Ishikawa (cell line): ENCODE data around the gene TLK1.

Experiments
- CEBPB ChIP-seq: IDR thresholded peaks from 2 replicates; pipeline ENCODE4 v1.6.1; 2012
- CREB1 ChIP-seq: IDR thresholded peaks from 2 replicates; pipeline ENCODE4 v1.6.1; 2012; ENCODE audit warnings: low read depth
- EGR1 ChIP-seq: IDR thresholded peaks from 2 replicates; pipeline ENCODE4 v1.6.1; 2012
- EP300 ChIP-seq: IDR thresholded peaks from 2 replicates; pipeline ENCODE4 v1.6.1; 2012; ENCODE audit warnings: borderline replicate concordance
- FOXM1 ChIP-seq: IDR thresholded peaks from 2 replicates; pipeline ENCODE4 v1.6.1; 2012; ENCODE audit warnings: low read depth, borderline replicate concordance
- NFIC ChIP-seq: IDR thresholded peaks from 2 replicates; pipeline ENCODE4 v1.6.1; 2012
- RAD21 ChIP-seq: IDR thresholded peaks from 2 replicates; pipeline ENCODE4 v1.6.1; 2012; ENCODE audit warnings: low read depth
- REST ChIP-seq: IDR thresholded peaks from 2 replicates; pipeline ENCODE4 v1.6.1; 2012; ENCODE audit warnings: low read depth, mild to moderate bottlenecking
- TAF1 ChIP-seq: IDR thresholded peaks from 2 replicates; pipeline ENCODE4 v1.6.1; 2012; ENCODE audit warnings: low read depth, mild to moderate bottlenecking
- TCF12 ChIP-seq: IDR thresholded peaks from 2 replicates; pipeline ENCODE4 v1.6.1; 2012; ENCODE audit warnings: low read depth
- TEAD4 ChIP-seq: IDR thresholded peaks from 2 replicates; pipeline ENCODE4 v1.6.1; 2012
- USF1 ChIP-seq: IDR thresholded peaks from 2 replicates; pipeline ENCODE4 v1.6.1; 2012
- YY1 ChIP-seq: IDR thresholded peaks from 2 replicates; pipeline ENCODE4 v1.6.1; 2012; ENCODE audit warnings: low read depth
- ZBTB7A ChIP-seq: IDR thresholded peaks from 2 replicates; pipeline ENCODE4 v1.6.1; 2012; ENCODE audit warnings: low read depth
- TF ChIP-seq, protein P1 (sequence below): IDR thresholded peaks from 2 replicates; pipeline ENCODE4 v1.6.1; 2012

The TLK1 gene

DNA sequence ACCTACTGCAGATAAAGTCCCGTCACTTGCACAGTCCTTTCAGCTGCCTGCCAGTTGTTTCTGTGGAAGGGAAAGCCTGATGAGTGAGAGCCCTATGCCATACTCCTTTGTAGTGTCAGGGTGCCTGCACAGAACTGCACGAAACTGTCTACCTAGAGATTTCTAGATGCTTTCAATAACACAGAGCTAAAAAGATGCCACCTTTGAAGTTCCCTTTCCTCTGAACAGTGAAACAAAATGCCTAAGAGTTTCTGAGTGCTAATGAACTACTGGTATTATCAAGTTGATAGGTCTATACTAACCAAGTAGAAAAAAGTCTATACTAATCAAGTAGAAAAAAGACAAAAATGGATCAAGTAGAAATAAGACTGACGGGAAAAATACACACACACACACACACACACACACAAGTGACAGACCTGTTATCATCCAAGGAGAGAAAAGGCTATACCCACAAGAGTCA lies 79.0 kb downstream of the TLK1 start:
- no peak for TF ChIP-seq CREB1
- TF ChIP-seq TEAD4: no peak
- TF ChIP-seq USF1: no peak
- TF ChIP-seq EGR1: no peak
- no peak for TF ChIP-seq TAF1
- TF ChIP-seq TCF12: no peak
- TF ChIP-seq, protein P1, sequence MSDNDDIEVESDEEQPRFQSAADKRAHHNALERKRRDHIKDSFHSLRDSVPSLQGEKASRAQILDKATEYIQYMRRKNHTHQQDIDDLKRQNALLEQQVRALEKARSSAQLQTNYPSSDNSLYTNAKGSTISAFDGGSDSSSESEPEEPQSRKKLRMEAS: no peak
- no peak for TF ChIP-seq REST
- TF ChIP-seq ZBTB7A: no peak
- TF ChIP-seq EP300: no peak
- no peak for TF ChIP-seq NFIC
- TF ChIP-seq FOXM1: no peak
- no peak for TF ChIP-seq CEBPB
- no peak for TF ChIP-seq YY1
- TF ChIP-seq RAD21: no peak

GRCh38 chr2:171080607-171081006 lies 80.1 kb downstream of the TLK1 start:
- TF ChIP-seq REST (no peak), TCF12 (no peak), ZBTB7A (no peak), TEAD4 (no peak), NFIC (no peak), RAD21 (no peak)

DNA sequence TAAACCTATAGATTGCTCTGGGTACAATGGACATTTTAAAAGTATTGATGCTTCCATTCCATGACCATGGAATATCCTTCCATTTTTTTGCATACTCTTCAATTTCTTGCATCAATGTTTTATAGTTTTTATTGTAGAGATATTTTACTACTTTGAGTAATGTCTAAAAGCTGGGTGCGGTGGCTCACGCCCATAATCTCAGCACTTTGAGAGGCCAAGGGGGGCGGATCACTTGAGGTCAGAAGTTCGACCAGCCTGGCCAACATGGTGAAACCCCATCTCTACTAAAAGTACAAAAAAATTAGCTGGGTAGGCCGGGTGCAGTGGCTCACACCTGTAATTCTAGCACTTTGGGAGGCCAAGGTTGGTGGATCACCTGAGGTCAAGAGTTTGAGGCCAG lies 88.5 kb downstream of the TLK1 start:
- TF ChIP-seq CREB1 (no peak), REST (no peak), YY1 (no peak), EGR1 (no peak), TEAD4 (no peak), RAD21 (no peak), FOXM1 (no peak), TCF12 (no peak), USF1 (no peak), TAF1 (no peak), NFIC (no peak), ZBTB7A (no peak), EP300 (no peak), CEBPB (no peak)
- TF ChIP-seq, protein P1: no peak

DNA sequence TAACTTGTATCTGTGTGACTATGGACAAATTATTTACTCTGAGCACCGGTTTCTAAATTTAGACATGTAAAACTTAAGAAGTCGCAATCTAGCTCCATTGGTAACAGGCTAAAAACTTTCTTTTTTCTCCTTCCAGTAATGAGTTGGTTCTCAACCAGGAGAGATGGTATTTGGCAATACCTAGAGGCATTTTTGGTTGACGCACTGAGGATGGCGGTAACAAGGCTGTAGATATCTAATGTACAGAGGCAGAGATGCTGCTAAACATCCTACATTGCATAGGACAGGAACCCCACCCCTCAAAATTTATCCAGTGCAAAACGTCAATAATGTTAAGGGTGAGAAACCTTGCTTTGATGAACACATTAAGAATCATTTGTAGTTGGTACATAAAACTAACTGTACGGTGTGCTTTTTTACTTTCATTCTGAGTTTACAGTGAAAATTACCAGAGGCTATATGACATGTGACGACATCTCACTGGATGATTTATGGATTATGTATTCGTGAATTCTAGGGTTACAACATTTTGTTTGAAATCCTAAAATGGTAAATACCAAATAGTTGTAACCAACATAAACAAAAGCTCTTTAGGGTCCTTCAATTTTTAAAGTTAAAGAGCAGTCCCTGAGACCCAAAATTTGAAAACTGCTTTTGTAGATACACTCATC lies 91.3 kb downstream of the TLK1 start:
- TF ChIP-seq USF1 (no peak), FOXM1 (no peak), REST (no peak), ZBTB7A (no peak), TEAD4 (no peak), EGR1 (no peak), EP300 (no peak), CREB1 (no peak), CEBPB (no peak), TCF12 (no peak), NFIC (no peak), RAD21 (no peak), YY1 (no peak), TAF1 (no peak)
- TF ChIP-seq, protein P1: no peak
